ENCODE results near the gene P3R3URF. TPM values are rescaled to one million over a fixed set of nuclear protein-coding genes. Genes with fewer than 3 reads are reported as not detected.

Gene P3R3URF
- total and polyA plus RNA-seq, 9 of the 15 experiments (the other 6 are each of a cell fraction or from before 2014, with no cell fraction given): not detected

DNA sequence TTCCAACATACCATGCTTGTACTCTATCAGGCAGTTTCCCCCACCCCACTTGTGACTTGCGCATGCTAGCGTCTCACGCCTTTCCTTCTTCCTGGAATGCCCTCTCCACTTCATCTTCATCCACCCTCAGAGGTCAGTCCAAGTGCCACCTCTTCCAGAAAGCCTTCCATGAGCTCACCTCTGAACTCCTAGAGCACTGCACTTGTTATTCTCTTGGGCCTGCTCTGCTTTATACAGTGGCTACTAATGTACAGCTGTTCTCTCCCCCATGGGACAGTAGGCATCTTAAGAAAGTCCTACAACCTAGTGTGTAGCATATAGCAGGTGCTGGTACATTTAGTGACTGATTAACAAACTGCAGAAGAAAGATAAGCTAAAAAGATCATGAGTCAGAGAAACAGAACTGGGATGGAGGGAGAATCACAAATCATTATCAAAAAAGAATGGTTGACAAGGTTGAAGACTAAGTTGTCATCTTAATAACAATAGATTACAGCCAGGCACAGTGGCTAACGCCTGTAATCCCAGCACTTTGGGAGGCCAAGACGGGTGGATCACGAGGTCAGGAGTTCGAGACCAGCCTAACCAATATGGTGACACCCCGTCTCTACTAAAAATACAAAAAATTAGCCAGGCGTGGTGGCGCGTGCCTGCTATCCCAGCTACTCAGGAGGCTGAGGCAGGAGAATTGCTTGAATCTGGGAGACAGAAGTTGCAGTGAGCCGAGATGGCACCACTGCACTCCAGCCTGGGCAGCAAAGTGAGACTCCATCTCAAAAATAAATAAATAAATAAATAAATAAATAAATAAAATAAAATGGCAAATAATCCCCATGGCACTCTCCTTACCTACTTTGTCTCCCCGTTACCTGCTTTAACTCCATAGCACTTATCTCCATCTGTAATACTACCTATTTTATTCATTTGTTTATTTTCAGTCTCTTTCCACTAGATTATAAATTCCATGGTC is 17.7 kb downstream of the P3R3URF start (continued):
- TF ChIP-seq, protein P1, sequence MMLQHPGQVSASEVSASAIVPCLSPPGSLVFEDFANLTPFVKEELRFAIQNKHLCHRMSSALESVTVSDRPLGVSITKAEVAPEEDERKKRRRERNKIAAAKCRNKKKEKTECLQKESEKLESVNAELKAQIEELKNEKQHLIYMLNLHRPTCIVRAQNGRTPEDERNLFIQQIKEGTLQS (IDR thresholded peaks at IDR 0.05): peak; percentile 96
- TF ChIP-seq, protein P1 (CRISPR knock-in tag; conservative IDR thresholded peaks at IDR 0.05): peak; percentile 97
- TF ChIP-seq IFI16 (CRISPR knock-in tag; IDR thresholded peaks at IDR 0.05) (no peak), KHSRP (IDR thresholded peaks at IDR 0.05) (peak; percentile 93), FOXK1 (CRISPR knock-in tag; IDR thresholded peaks at IDR 0.05; ENCODE audit: borderline replicate concordance) (no peak), GATA2 (CRISPR knock-in tag; IDR thresholded peaks at IDR 0.05) (peak; percentile 98), RB1 (IDR thresholded peaks at IDR 0.05; ENCODE audit: low read depth) (0 out of 2 replicates have a peak, but pooled peaks have one; percentile 39), ZNF785 (CRISPR knock-in tag; IDR thresholded peaks at IDR 0.05) (no peak), TBP (optimal IDR thresholded peaks at IDR 0.05; ENCODE audit: low read depth, low read length) (peak; percentile 92)
- TF ChIP-seq, protein P2, sequence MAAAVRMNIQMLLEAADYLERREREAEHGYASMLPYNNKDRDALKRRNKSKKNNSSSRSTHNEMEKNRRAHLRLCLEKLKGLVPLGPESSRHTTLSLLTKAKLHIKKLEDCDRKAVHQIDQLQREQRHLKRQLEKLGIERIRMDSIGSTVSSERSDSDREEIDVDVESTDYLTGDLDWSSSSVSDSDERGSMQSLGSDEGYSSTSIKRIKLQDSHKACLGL (CRISPR knock-in tag; IDR thresholded peaks at IDR 0.05; ENCODE audit: borderline replicate concordance, poor library complexity, severe bottlenecking): no peak
- TF ChIP-seq, protein P3, sequence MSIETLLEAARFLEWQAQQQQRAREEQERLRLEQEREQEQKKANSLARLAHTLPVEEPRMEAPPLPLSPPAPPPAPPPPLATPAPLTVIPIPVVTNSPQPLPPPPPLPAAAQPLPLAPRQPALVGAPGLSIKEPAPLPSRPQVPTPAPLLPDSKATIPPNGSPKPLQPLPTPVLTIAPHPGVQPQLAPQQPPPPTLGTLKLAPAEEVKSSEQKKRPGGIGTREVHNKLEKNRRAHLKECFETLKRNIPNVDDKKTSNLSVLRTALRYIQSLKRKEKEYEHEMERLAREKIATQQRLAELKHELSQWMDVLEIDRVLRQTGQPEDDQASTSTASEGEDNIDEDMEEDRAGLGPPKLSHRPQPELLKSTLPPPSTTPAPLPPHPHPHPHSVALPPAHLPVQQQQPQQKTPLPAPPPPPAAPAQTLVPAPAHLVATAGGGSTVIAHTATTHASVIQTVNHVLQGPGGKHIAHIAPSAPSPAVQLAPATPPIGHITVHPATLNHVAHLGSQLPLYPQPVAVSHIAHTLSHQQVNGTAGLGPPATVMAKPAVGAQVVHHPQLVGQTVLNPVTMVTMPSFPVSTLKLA (conservative IDR thresholded peaks at IDR 0.05): peak; percentile 53 to 86; a peak in 3 of 4 replicates
- TF ChIP-seq, protein P4, sequence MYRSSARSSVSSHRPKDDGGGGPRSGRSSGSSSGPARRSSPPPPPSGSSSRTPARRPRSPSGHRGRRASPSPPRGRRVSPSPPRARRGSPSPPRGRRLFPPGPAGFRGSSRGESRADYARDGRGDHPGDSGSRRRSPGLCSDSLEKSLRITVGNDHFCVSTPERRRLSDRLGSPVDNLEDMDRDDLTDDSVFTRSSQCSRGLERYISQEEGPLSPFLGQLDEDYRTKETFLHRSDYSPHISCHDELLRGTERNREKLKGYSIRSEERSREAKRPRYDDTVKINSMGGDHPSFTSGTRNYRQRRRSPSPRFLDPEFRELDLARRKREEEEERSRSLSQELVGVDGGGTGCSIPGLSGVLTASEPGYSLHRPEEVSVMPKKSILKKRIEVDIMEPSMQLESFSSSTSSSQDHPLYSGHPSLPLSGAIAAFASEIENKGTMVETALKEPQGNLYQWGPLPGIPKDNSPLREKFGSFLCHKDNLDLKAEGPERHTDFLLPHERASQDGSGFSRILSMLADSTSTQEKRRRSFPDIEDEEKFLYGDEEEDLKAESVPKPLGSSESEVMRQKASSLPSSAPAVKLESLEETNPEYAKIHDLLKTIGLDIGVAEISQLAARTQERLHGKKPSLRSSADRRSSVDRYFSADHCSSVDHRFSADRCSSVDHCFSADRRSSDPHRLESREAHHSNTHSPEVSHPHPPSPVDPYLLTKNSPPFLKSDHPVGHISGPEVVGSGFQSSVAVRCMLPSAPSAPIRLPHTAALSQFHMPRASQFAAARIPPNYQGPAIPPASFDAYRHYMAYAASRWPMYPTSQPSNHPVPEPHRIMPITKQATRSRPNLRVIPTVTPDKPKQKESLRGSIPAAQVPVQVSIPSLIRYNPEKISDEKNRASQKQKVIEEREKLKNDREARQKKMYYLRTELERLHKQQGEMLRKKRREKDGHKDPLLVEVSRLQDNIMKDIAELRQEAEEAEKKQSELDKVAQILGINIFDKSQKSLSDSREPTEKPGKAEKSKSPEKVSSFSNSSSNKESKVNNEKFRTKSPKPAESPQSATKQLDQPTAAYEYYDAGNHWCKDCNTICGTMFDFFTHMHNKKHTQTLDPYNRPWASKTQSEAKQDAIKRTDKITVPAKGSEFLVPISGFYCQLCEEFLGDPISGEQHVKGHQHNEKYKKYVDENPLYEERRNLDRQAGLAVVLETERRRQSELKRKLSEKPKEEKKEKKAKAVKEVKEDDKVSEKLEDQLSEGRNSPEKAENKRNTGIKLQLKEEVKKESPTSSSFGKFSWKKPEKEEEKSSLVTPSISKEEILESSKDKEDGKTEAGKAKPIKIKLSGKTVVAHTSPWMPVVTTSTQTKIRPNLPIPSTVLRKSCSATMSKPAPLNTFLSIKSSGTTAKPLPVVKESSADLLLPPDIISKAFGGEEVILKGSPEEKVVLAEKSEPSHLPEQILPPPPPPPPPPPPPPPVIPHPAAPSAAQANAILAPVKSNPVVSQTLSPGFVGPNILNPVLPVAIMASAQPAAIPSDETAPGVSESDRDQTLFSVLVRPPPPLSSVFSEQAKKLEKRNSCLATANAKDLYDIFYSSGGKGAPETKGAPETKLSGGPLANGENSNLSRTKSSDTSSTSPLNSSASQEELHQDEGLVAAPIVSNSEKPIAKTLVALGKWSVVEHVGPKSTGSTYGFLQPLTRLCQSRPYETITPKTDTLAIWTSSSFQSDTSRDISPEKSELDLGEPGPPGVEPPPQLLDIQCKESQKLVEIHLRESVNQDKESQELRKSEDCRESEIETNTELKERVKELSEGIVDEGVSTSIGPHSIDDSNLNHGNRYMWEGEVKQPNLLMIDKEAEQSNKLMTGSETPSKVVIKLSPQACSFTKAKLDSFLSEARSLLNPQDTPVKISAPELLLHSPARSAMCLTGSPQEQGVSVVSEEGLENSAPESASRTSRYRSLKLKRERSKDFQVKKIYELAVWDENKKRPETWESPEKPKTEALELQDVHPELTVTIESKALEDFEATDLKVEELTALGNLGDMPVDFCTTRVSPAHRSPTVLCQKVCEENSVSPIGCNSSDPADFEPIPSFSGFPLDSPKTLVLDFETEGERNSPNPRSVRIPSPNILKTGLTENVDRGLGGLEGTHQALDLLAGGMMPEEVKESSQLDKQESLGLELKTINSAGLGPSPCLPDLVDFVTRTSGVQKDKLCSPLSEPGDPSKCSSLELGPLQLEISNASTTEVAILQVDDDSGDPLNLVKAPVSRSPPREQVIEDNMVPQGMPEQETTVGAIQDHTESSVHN (IDR thresholded peaks at IDR 0.05; ENCODE audit: borderline replicate concordance in 1 of 2, low read depth in 1 of 2): peak in 1 of 2 experiments; percentile 73; a peak in 1 of 4 replicates
- TF ChIP-seq, protein P5, sequence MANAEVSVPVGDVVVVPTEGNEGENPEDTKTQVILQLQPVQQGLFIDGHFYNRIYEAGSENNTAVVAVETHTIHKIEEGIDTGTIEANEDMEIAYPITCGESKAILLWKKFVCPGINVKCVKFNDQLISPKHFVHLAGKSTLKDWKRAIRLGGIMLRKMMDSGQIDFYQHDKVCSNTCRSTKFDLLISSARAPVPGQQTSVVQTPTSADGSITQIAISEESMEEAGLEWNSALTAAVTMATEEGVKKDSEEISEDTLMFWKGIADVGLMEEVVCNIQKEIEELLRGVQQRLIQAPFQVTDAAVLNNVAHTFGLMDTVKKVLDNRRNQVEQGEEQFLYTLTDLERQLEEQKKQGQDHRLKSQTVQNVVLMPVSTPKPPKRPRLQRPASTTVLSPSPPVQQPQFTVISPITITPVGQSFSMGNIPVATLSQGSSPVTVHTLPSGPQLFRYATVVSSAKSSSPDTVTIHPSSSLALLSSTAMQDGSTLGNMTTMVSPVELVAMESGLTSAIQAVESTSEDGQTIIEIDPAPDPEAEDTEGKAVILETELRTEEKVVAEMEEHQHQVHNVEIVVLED (CRISPR knock-in tag; IDR thresholded peaks at IDR 0.05): no peak
